ENCODE results near the gene SMOC2. TPM values are rescaled to one million over a fixed set of nuclear protein-coding genes. Genes with fewer than 3 reads are reported as not detected.

SMOC2 gene
- total RNA-seq, 1 experiment from 2014 or later, result 2.1 TPM

- H3K4ac ChIP-seq (ENCODE audit: low read depth, low read length), result no peak overlapping the region
- Mint-ChIP-seq H3K4me1 (peaks cover 7 to 15% of the 10 kb centered on the region in 2 experiments; a peak in 3 of 4 replicates), H3K4me3 (no peak overlapping the region), H3K27ac (no peak overlapping the region), H3K36me3 (ENCODE audit: insufficient read depth in 1 of 3, low read depth in 3 of 3) (peaks cover 0 to 6% (median 3%) of the 10 kb centered on the region in 3 experiments; a peak in 2 of 7 replicates), H3K27me3 (ENCODE audit: low read depth) (no peaks in the 10 kb centered on the region; the same call in 1 of the 2 replicates), H3K9me3 (no peaks in the 10 kb centered on the region; a peak in 1 of 5 replicates)
- H4K5ac ChIP-seq (ENCODE audit: insufficient read length, low read depth, low read length), result no peak overlapping the region
- H2BK120ac ChIP-seq (ENCODE audit: low read depth, low read length, poor library complexity, severe bottlenecking), result no peak overlapping the region
- H3K23ac ChIP-seq (ENCODE audit: insufficient read length, low read depth, low read length), result no peak overlapping the region
- no peak overlapping the region for H3K56ac ChIP-seq (ENCODE audit: insufficient read length, low read depth, low read length)
- H2BK12ac ChIP-seq (ENCODE audit: insufficient read length, low read depth, low read length), result no peak overlapping the region
- H2BK5ac ChIP-seq (ENCODE audit: insufficient read length, low read length), result no peak overlapping the region
- no CpG with 5 or more reads among the region's 10 CpGs for WGBS (ENCODE audit: extremely low coverage, insufficient read length, low lambda C conversion rate)
- H3K27me3 ChIP-seq (ENCODE audit: insufficient read depth, low read length), result no peaks in the 10 kb centered on the region
- H3K23me2 ChIP-seq (ENCODE audit: insufficient read length, low read depth, low read length, poor library complexity, severe bottlenecking), result no peaks in the 10 kb centered on the region
- H3K9ac ChIP-seq (ENCODE audit: extremely low read depth, insufficient read length, low read length), result no peak overlapping the region
- H3K4me1 ChIP-seq (ENCODE audit: insufficient read depth, low read length), result no peaks in the 10 kb centered on the region
- H2BK20ac ChIP-seq (ENCODE audit: low read depth, low read length, poor library complexity, severe bottlenecking), result no peak overlapping the region
- no peaks in the 10 kb centered on the region for H4K20me1 ChIP-seq (ENCODE audit: control insufficient read depth, insufficient read depth, insufficient read length)
- H3K9me3 ChIP-seq (ENCODE audit: control insufficient read depth, low read depth, low read length), result no peaks in the 10 kb centered on the region
- H4K8ac ChIP-seq (replicated peaks; ENCODE audit: insufficient read length, low read depth, low read length), result no peak overlapping the region
- no peaks in the 10 kb centered on the region for H3K79me1 ChIP-seq (ENCODE audit: insufficient read depth, low read depth, low read length, poor library complexity, severe bottlenecking)
- DNase-seq, result no peak
- H2BK15ac ChIP-seq (ENCODE audit: low read depth, low read length), result no peak overlapping the region
- H3T11ph ChIP-seq (ENCODE audit: low read length), result no peak overlapping the region
- no peak overlapping the region for H2AFZ ChIP-seq (ENCODE audit: low read length)
- H3K18ac ChIP-seq (ENCODE audit: insufficient read length, low read depth, low read length), result no peak overlapping the region
- no peak overlapping the region for H3K14ac ChIP-seq (ENCODE audit: insufficient read depth, low read length)
- no peak overlapping the region for H3K27ac ChIP-seq (ENCODE audit: insufficient read length, low read depth, low read length)
- no peak overlapping the region for H2AK5ac ChIP-seq (ENCODE audit: insufficient read length, low read length)
- no peaks in the 10 kb centered on the region for H3K79me2 ChIP-seq (ENCODE audit: insufficient read depth, low read length)
- no peak overlapping the region for H3K4me2 ChIP-seq (ENCODE audit: insufficient read depth, insufficient read length, low read length)
- H4K91ac ChIP-seq (ENCODE audit: insufficient read length, low read depth, low read length), result no peak overlapping the region
- no peak for TF ChIP-seq CTCF (conservative IDR thresholded peaks at IDR 0.05)
Measured at GRCh38 chr6:168601546-168601945, 160.6 kb downstream of the SMOC2 start.
